ENCODE measurements around the gene DNMT3L.
"Not testable (repeated sequence)": the region's sequence is repeated elsewhere in the genome, so short reads cannot be mapped to it uniquely, and the experiment has no call there.

GRCh38 chr21:44206698-44207676, 54.7 kb downstream of the DNMT3L start:
- not testable (repeated sequence) for TF ChIP-seq CTCF (IDR thresholded peaks at IDR 0.05; ENCODE audit: insufficient read depth, low read depth, low read length); EZH2 (IDR thresholded peaks at IDR 0.05; ENCODE audit: insufficient read depth, low read length)

All from astrocyte (in vitro differentiated cells and primary cell).